HL-60 (cell line): ENCODE results near the gene ARAF.

ENCODE experiments used
- DNase-seq, 2 experiments: peaks; one replicate each; pipeline ENCODE4 v3.0.0-alpha.2; 2010 to 2020; ENCODE audit warnings: low read depth in 1 of 2, low spot score in 1 of 2
- H3K27ac ChIP-seq: fragments of 250-450 bp; sonication (Bioruptor Pico); replicated peaks from 2 replicates; pipeline ENCODE4 v1.5.1; 2020; ENCODE audit warnings: mild to moderate bottlenecking, moderate library complexity
- H3K27me3 ChIP-seq: fragments of 250-450 bp; sonication (Bioruptor Pico); 2 replicates; pipeline ENCODE4 v1.5.1; 2021; ENCODE audit warnings: mild to moderate bottlenecking, moderate library complexity; ENCODE audit not compliant: insufficient read depth, poor library complexity, severe bottlenecking
- H3K4me3 ChIP-seq: replicated peaks from 2 replicates; pipeline ENCODE4 v1.5.1; 2011; ENCODE audit warnings: mild to moderate bottlenecking, control low read depth, low read length; ENCODE audit not compliant: insufficient read depth
- GABPA ChIP-seq: IDR thresholded peaks from 2 replicates; pipeline ENCODE4 v1.6.1; 2012; ENCODE audit warnings: low read depth
- POLR2AphosphoS5 ChIP-seq: IDR thresholded peaks from 2 replicates; pipeline ENCODE4 v1.6.1; 2012; ENCODE audit warnings: low read depth
- SPI1 ChIP-seq: IDR thresholded peaks from 2 replicates; pipeline ENCODE4 v1.6.1; 2012; ENCODE audit warnings: low read depth, mild to moderate bottlenecking, borderline replicate concordance
- TF ChIP-seq, protein P1 (sequence below): IDR thresholded peaks from one replicate; pipeline ENCODE4 v1.5.1; 2011; ENCODE audit warnings: low read length, control low read depth, inconsistent platforms; ENCODE audit not compliant: insufficient read depth
- TF ChIP-seq, protein P2 (sequence below): IDR thresholded peaks from 2 replicates; pipeline ENCODE4 v1.6.1; 2012; ENCODE audit warnings: low read depth; ENCODE audit not compliant: insufficient replicate concordance

The ARAF gene

DNA sequence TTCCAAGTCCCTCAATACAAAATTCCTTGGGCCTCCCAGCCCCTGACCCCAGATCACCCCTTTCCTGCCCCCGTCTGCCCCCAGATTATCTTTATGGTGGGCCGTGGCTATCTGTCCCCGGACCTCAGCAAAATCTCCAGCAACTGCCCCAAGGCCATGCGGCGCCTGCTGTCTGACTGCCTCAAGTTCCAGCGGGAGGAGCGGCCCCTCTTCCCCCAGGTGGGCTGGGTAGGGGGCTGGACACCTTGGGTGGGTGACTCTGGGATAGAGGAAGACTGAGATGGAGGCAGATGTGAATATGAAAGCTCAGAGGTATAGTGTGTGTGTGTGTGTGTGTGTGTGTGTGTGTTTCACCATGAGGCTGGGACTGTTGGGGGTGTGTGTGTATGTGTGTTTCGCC, 9.8 kb downstream of the ARAF start:
- no peak for DNase-seq
- H3K27me3 ChIP-seq = no peaks in the 10 kb centered on the region
- H3K27ac ChIP-seq = no peak overlapping the region
- TF ChIP-seq, protein P1, sequence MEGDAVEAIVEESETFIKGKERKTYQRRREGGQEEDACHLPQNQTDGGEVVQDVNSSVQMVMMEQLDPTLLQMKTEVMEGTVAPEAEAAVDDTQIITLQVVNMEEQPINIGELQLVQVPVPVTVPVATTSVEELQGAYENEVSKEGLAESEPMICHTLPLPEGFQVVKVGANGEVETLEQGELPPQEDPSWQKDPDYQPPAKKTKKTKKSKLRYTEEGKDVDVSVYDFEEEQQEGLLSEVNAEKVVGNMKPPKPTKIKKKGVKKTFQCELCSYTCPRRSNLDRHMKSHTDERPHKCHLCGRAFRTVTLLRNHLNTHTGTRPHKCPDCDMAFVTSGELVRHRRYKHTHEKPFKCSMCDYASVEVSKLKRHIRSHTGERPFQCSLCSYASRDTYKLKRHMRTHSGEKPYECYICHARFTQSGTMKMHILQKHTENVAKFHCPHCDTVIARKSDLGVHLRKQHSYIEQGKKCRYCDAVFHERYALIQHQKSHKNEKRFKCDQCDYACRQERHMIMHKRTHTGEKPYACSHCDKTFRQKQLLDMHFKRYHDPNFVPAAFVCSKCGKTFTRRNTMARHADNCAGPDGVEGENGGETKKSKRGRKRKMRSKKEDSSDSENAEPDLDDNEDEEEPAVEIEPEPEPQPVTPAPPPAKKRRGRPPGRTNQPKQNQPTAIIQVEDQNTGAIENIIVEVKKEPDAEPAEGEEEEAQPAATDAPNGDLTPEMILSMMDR = no peak
- no peak for TF ChIP-seq GABPA
- TF ChIP-seq, protein P2, sequence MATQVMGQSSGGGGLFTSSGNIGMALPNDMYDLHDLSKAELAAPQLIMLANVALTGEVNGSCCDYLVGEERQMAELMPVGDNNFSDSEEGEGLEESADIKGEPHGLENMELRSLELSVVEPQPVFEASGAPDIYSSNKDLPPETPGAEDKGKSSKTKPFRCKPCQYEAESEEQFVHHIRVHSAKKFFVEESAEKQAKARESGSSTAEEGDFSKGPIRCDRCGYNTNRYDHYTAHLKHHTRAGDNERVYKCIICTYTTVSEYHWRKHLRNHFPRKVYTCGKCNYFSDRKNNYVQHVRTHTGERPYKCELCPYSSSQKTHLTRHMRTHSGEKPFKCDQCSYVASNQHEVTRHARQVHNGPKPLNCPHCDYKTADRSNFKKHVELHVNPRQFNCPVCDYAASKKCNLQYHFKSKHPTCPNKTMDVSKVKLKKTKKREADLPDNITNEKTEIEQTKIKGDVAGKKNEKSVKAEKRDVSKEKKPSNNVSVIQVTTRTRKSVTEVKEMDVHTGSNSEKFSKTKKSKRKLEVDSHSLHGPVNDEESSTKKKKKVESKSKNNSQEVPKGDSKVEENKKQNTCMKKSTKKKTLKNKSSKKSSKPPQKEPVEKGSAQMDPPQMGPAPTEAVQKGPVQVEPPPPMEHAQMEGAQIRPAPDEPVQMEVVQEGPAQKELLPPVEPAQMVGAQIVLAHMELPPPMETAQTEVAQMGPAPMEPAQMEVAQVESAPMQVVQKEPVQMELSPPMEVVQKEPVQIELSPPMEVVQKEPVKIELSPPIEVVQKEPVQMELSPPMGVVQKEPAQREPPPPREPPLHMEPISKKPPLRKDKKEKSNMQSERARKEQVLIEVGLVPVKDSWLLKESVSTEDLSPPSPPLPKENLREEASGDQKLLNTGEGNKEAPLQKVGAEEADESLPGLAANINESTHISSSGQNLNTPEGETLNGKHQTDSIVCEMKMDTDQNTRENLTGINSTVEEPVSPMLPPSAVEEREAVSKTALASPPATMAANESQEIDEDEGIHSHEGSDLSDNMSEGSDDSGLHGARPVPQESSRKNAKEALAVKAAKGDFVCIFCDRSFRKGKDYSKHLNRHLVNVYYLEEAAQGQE = no peak
- TF ChIP-seq POLR2AphosphoS5 = no peak
- TF ChIP-seq SPI1 = no peak
- no peak overlapping the region for H3K4me3 ChIP-seq

DNA sequence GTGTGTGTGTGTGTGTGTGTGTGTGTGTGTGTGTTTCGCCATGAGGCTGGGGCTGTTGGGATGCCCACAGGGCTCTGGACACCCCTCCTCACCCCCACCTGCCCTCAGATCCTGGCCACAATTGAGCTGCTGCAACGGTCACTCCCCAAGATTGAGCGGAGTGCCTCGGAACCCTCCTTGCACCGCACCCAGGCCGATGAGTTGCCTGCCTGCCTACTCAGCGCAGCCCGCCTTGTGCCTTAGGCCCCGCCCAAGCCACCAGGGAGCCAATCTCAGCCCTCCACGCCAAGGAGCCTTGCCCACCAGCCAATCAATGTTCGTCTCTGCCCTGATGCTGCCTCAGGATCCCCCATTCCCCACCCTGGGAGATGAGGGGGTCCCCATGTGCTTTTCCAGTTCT, 10.2 kb downstream of the ARAF start:
- no peaks in the 10 kb centered on the region for H3K27me3 ChIP-seq
- H3K4me3 ChIP-seq = no peak overlapping the region
- H3K27ac ChIP-seq = no peak overlapping the region
- DNase-seq = no peak
- no peak for TF ChIP-seq SPI1
- TF ChIP-seq POLR2AphosphoS5 = no peak
- TF ChIP-seq GABPA = no peak
- TF ChIP-seq, protein P1 = no peak
- TF ChIP-seq, protein P2 = no peak

DNA sequence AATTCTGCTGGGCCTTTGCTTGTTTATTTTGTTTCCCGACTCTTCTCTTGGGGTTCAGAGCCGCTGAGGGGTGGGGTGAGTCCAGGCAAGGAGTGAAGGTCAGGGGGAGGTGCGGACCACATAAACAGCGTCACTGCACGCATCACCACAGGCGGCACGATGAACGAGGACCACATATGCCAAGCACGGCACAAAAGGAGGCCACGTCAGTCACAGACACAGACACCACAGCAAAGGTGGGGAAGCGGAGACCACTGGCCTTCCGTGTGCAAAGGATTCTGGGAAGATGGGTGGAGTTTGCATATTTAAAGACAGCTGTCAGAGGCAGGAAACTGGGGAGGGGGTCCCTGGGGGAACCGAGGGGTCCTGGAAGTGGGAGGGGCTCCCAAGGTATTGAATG, 10.9 kb downstream of the ARAF start:
- DNase-seq = no peak
- no peak overlapping the region for H3K27ac ChIP-seq
- TF ChIP-seq, protein P2 = no peak
- TF ChIP-seq GABPA = no peak
- TF ChIP-seq, protein P1 = no peak
- no peak for TF ChIP-seq POLR2AphosphoS5
- no peak for TF ChIP-seq SPI1
- no peak overlapping the region for H3K4me3 ChIP-seq
- H3K27me3 ChIP-seq = no peaks in the 10 kb centered on the region
